Adipocyte (in vitro differentiated cells): ENCODE measurements around the gene ACOX1.

Source experiments
- DNase-seq: peaks from one replicate; pipeline ENCODE4 v3.0.0-alpha.2; 2015; ENCODE audit warnings: low read depth
- H3K27me3 ChIP-seq: replicated peaks from 2 replicates; pipeline ENCODE4 v1.7.0; 2013; ENCODE audit warnings: mild to moderate bottlenecking, low read length, moderate library complexity; ENCODE audit not compliant: control insufficient read depth, insufficient read depth
- H3K36me3 ChIP-seq: 2 replicates; pipeline ENCODE4 v1.7.0; 2013; ENCODE audit warnings: low read length, mild to moderate bottlenecking, moderate library complexity; ENCODE audit not compliant: control insufficient read depth, insufficient read depth, severe bottlenecking
- H3K4me1 ChIP-seq: 2 replicates; pipeline ENCODE4 v1.7.0; 2013; ENCODE audit warnings: mild to moderate bottlenecking, low read length, moderate library complexity; ENCODE audit not compliant: control insufficient read depth, insufficient read depth
- H3K4me3 ChIP-seq: 2 replicates; pipeline ENCODE4 v1.7.0; 2013; ENCODE audit warnings: mild to moderate bottlenecking, low read length, moderate library complexity
- H3K9ac ChIP-seq: 2 replicates; pipeline ENCODE4 v1.7.0; 2013; ENCODE audit warnings: mild to moderate bottlenecking, low read length, moderate library complexity
- H3K9me3 ChIP-seq: 2 replicates; pipeline ENCODE4 v1.7.0; 2013; ENCODE audit warnings: mild to moderate bottlenecking, low read length, moderate library complexity; ENCODE audit not compliant: control insufficient read depth

The ACOX1 gene

GRCh38 chr17:75892556-75893224 is 86.3 kb downstream of the ACOX1 start:
- H3K4me3 ChIP-seq = no peak overlapping the region

GRCh38 chr17:75891605-75892555 is 87.1 kb downstream of the ACOX1 start:
- no peak for DNase-seq

More at GRCh38 chr17:75892556-75893224, 86.3 kb downstream of the ACOX1 start:
- no peaks in the 10 kb centered on the region for H3K9me3 ChIP-seq
- no peak overlapping the region for H3K9ac ChIP-seq
- DNase-seq = no peak
- H3K36me3 ChIP-seq = peaks cover 9% of the 10 kb centered on the region
- no peaks in the 10 kb centered on the region for H3K27me3 ChIP-seq
- H3K4me1 ChIP-seq = peaks cover 30% of the 10 kb centered on the region

More at GRCh38 chr17:75891605-75892555, 87.1 kb downstream of the ACOX1 start:
- Histone ChIP-seq H3K9ac (no peak overlapping the region), H3K36me3 (peaks cover 9% of the 10 kb centered on the region), H3K9me3 (no peaks in the 10 kb centered on the region), H3K4me3 (no peak overlapping the region), H3K4me1 (peaks cover 24% of the 10 kb centered on the region), H3K27me3 (no peaks in the 10 kb centered on the region)
